AG04449 (cell line): ENCODE data around the gene TSPEAR.
"Not testable (repeated sequence)": the region's sequence is repeated elsewhere in the genome, so short reads cannot be mapped to it uniquely, and the experiment has no call there.

ENCODE experiments used
- CTCF ChIA-PET: fragments of 350-600 bp; formaldehyde crosslinking; extraction: SDS; loops from one replicate; lab custom pipeline; 2021; ENCODE audit warnings: antibody characterized with exemption; lab: Yijun Ruan, JAX
- POLR2A ChIA-PET: fragments of 400-600, 350-600 bp; formaldehyde crosslinking; extraction: SDS; loops from one replicate; lab custom pipeline; 2020; ENCODE audit warnings: antibody characterized with exemption, inconsistent platforms; lab: Yijun Ruan, JAX
- DNase-seq: peaks from one replicate; pipeline ENCODE4 v3.0.0-alpha.2; 2010; ENCODE audit warnings: low read depth, low spot score
- H3K4me3 ChIP-seq: 2 replicates; pipeline ENCODE4 v1.5.1; 2011; ENCODE audit warnings: low read depth, mild to moderate bottlenecking, control low read depth, low read length
- TF ChIP-seq, protein P1 (sequence below): IDR thresholded peaks from one replicate; pipeline ENCODE4 v1.5.1; 2011; ENCODE audit warnings: mild to moderate bottlenecking, moderate library complexity, low read length, control low read depth, inconsistent platforms; ENCODE audit not compliant: insufficient read depth; ENCODE audit errors: missing control alignments

Gene TSPEAR

DNA sequence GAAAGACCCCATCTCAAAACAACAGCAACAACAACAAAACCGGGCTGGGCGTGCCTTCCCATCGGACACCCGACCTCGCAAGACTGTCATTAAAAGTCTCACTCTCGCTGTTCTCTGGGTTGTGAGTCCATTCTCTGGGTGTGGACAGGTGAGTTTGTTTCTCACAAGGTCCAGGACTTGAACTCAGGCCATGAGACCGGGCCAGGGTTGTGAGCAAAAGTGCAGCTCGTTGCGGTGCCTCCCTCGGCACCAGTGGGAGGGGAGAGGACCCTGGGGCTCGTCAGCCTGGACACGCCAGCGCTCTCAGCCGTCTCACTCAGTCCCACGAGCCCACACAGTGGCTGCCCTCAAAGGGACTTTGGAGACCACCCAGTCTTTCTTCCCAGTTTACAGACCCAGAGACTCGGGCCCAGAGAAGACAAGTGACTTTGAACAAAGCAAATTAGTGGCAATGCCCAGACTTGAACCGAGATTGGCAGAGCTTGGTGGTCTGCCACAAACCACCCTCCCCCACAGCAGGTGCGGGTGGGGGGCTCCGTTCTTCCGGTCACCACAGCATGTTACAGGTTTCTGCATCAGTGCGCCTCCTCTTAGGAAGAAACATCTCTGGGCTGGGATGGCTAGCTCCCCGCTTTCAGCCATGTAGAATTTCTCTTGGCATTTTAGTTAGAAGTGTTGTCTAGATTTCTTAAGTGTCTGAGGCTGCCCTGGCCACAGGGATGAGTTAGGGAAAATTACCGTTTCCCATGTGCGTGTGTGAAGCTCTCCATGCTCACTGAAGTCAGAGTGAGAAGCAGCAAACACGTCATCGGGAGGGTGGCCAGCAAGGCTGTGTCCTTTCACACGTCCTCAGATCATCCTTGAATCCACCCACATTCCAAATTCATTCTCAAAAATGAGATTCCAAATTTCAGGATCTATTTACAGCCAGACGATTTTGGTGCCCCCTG is 227.8 kb downstream of the TSPEAR start:
- CTCF ChIA-PET: interaction anchor here (1.0 to 1.4 kb wide), 3 partner anchors 13 to 15 kb away, joined by 3 to 4 read pairs (median 3); no protein-coding TSS in a partner anchor
- TF ChIP-seq, protein P1, sequence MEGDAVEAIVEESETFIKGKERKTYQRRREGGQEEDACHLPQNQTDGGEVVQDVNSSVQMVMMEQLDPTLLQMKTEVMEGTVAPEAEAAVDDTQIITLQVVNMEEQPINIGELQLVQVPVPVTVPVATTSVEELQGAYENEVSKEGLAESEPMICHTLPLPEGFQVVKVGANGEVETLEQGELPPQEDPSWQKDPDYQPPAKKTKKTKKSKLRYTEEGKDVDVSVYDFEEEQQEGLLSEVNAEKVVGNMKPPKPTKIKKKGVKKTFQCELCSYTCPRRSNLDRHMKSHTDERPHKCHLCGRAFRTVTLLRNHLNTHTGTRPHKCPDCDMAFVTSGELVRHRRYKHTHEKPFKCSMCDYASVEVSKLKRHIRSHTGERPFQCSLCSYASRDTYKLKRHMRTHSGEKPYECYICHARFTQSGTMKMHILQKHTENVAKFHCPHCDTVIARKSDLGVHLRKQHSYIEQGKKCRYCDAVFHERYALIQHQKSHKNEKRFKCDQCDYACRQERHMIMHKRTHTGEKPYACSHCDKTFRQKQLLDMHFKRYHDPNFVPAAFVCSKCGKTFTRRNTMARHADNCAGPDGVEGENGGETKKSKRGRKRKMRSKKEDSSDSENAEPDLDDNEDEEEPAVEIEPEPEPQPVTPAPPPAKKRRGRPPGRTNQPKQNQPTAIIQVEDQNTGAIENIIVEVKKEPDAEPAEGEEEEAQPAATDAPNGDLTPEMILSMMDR: no peak
- H3K4me3 ChIP-seq: no peak overlapping the region
- no peak for DNase-seq
- POLR2A ChIA-PET: no interaction called here

DNA sequence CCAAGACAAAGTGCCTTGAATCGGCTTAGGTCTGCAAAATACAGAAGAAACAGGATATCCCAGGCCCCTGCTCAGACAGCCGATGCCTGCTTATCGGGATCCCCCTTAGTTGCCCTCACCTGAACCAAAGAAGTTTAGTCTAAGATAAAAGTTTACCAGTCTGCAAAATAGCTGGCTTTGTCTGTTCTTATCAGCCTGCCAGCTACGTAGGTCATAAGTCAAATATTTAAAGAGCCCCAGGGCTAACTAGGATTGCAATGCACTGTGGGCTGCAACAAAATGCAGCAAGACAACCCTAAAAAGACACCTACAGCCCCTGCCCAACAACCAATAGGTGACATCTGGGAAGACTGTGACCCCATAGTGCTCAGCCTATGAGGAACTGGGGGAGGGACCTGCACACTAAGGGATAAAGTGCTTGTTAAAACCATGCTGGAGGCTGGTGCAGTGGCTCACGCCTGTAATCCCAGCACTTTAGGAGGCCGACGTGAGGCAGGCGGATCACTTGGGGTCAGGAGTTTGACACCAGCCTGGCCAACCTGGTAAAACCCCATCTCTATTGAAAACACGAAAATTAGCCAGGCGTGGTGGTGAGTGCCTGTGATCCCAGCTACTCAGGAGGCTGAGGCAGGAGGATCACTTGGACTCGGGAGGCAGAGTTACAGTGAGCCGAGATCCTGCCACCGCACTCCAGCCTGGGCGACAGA is 228.6 kb downstream of the TSPEAR start:
- POLR2A ChIA-PET: no interaction called here
- DNase-seq: no peak
- H3K4me3 ChIP-seq: no peak overlapping the region
- CTCF ChIA-PET: interaction anchor here (0.9 to 1.4 kb wide), 3 partner anchors 10 to 316 kb away, joined by 3 to 4 read pairs (median 3); no protein-coding TSS in a partner anchor
- TF ChIP-seq, protein P1: no peak

DNA sequence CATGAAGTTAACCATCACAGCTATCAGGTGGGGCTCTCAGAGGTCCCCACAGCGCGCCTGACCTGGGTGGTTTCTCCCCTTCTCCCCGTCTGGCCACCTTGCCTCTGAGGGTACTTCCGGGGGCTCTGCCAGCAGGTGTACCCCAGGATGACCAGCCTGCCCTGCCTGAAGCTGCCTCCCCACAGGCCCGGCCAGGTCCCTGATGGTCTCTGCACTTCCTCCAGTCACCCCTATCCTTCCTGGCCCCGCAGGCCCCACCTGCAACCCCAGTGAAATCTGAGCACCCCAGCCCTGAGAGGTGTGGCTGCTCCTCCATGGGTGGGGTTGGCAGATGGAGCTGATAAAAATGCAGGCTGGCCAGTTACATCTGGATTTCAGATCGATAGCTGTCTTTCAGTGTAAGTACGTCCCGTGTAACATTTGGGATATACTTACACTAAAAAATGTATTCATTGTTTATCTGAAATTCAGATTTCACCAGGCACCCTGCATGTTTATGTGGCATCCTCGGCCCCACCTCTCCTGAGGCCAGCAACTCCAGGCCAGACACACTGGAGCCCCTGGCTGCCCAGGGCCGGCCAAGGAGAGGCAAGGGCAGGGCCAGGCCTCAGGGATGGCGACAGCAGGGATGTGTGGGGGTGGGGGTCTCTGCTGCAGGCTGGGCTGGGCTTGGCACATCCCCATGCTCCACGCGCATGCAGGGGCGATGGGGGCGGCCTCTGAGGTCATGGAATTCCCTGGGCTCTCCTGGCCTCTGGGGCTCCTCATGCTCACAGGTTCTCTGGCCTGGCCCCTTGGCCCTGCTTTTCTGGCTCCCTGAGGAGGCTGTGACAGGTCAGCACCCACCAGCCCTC is 230.9 kb downstream of the TSPEAR start:
- H3K4me3 ChIP-seq: no peak overlapping the region
- CTCF ChIA-PET: interaction anchor here (0.7 to 3.2 kb wide), 9 partner anchors 9 to 313 kb away, joined by 3 to 12 read pairs (median 5); no protein-coding TSS in a partner anchor
- TF ChIP-seq, protein P1: no peak
- POLR2A ChIA-PET: no interaction called here
- DNase-seq: no peak

DNA sequence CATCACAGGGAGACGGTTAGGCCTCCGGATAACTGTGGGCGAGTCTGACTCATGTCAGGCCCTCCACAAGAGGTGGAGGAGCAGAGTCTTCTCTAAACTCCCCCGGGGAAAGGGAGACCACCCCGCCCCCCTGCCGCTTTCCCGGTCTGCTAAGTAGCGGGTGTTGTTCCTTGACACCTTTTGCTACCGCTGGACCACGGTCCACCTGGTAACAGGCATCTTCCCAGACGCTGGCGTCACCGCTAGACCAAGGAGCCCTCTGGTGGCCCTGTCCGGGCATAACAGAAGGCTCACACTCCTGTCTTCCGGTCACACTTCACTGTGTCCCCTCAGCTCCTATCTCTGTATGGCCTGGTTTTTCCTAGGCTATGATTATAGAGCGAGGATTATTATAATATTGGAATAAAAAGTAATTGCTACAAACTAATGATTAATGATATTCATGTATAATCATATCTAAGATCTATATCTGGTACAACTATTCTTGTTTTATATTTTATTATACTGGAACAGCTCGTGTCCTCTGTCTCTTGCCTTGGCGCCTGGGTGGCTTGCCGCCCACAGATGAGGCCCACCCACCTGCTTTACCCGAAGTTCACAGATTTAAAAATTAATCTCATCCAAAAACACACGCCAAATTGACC is 231.7 kb downstream of the TSPEAR start:
- H3K4me3 ChIP-seq, DNase-seq, POLR2A ChIA-PET: not testable (repeated sequence)
- CTCF ChIA-PET: interaction anchor here (0.7 to 3.2 kb wide), 7 partner anchors 8 to 139 kb away, joined by 3 to 12 read pairs (median 5); no protein-coding TSS in a partner anchor
- TF ChIP-seq, protein P1: peak; percentile 47

DNA sequence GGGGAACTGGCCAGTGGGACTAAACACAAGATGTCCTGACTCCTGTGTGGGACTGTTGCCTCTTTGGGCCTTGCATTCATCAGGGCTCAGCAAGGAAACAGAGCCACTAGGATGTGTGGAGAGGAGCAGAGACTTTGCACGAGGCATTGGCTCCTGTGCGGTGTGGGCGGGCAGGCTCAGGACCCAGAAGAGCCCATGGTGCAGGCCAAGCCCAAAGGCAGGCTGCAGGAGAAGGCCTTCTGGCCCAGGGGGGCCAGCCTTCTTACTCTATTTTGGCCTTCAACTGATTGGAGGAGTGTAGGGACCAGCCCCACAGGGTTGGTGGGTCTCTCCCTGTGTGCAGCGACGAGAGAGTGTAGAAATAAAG is 232.6 kb downstream of the TSPEAR start:
- no peak overlapping the region for H3K4me3 ChIP-seq
- no peak for DNase-seq
- ChIA-PET POLR2A (interaction anchor here (0.7 kb wide), 1 partner anchor 140 kb away, joined by 3 read pairs; no protein-coding TSS in a partner anchor), CTCF (interaction anchor here (1.0 to 3.2 kb wide), 4 partner anchors 10 to 315 kb away, joined by 3 to 12 read pairs (median 6); no protein-coding TSS in a partner anchor)
- TF ChIP-seq, protein P1: no peak
